NB4 (cell line): Measurements from ENCODE around the gene UBASH3A.

ENCODE experiments used
- DNase-seq: peaks from one replicate; pipeline ENCODE4 v3.0.0; 2010; ENCODE audit warnings: low read depth
- H3K4me3 ChIP-seq: one replicate; pipeline ENCODE4 v1.5.1; 2011; ENCODE audit warnings: mild to moderate bottlenecking, low read depth, low read length, moderate library complexity
- MAX ChIP-seq: IDR thresholded peaks from 2 replicates; pipeline ENCODE4 v1.6.1; 2011; ENCODE audit warnings: low read depth, low read length
- MYC ChIP-seq: IDR thresholded peaks from 2 replicates; pipeline ENCODE4 v1.6.1; 2011; ENCODE audit warnings: low read depth, low read length
- POLR2A ChIP-seq: IDR thresholded peaks from 2 replicates; pipeline ENCODE4 v1.6.1; 2011; ENCODE audit warnings: mild to moderate bottlenecking; ENCODE audit not compliant: insufficient read length; ENCODE audit errors: extremely low read depth
- TF ChIP-seq, protein P1 (sequence below): IDR thresholded peaks from one replicate; pipeline ENCODE4 v1.5.1; 2012; ENCODE audit warnings: low read depth, low read length

The UBASH3A gene

DNA sequence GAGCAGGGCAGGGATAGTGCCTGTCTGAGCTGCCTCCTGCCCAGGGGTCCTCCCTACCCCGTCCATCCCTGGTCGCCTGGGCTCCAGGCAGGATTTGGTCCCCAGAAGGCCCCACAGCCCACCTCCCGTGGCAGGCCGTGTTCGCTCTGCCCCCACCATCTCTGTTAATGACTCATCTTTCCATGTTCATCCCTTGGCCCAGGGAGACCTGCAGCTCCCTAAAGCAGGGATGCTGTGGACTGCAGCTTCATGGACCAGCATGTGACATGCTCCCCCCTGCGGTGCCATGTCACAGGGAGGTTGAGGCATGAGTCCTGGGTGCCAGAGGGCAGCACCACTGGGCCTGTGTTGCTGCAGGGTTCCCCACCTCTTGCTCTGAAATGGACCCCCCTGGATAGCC, 26.8 kb downstream of the UBASH3A start:
- H3K4me3 ChIP-seq = no peak overlapping the region
- TF ChIP-seq, protein P1, sequence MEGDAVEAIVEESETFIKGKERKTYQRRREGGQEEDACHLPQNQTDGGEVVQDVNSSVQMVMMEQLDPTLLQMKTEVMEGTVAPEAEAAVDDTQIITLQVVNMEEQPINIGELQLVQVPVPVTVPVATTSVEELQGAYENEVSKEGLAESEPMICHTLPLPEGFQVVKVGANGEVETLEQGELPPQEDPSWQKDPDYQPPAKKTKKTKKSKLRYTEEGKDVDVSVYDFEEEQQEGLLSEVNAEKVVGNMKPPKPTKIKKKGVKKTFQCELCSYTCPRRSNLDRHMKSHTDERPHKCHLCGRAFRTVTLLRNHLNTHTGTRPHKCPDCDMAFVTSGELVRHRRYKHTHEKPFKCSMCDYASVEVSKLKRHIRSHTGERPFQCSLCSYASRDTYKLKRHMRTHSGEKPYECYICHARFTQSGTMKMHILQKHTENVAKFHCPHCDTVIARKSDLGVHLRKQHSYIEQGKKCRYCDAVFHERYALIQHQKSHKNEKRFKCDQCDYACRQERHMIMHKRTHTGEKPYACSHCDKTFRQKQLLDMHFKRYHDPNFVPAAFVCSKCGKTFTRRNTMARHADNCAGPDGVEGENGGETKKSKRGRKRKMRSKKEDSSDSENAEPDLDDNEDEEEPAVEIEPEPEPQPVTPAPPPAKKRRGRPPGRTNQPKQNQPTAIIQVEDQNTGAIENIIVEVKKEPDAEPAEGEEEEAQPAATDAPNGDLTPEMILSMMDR = no peak
- DNase-seq = no peak

- DNase-seq = no peak
- TF ChIP-seq MYC (no peak), POLR2A (no peak), MAX (no peak)
- TF ChIP-seq, protein P1 = no peak
- no peak overlapping the region for H3K4me3 ChIP-seq
These were observed 27.5 kb downstream of the UBASH3A start for GRCh38 chr21:42431196-42431595.

DNA sequence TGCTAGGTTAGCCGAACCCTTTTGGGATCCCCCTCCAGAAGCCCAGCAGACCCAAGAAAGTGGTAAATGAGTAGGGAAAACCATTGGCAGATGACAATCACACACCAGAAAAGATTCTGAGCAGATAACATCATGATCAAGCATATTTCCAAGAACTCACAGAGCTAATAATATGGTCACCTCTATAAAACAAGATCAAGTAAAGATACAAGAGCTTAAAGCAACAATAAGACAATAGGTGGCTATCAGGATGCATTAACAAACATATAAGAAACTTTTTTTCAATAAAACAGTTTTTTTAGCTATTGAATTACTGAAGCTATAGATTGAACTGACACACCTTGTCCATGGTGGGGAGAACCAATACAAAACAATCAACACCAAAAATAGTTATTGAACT, 29.0 kb downstream of the UBASH3A start:
- TF ChIP-seq, protein P1 = no peak
- no peak for TF ChIP-seq MYC
- no peak for TF ChIP-seq POLR2A
- TF ChIP-seq MAX = no peak
- no peak overlapping the region for H3K4me3 ChIP-seq
- no peak for DNase-seq

DNA sequence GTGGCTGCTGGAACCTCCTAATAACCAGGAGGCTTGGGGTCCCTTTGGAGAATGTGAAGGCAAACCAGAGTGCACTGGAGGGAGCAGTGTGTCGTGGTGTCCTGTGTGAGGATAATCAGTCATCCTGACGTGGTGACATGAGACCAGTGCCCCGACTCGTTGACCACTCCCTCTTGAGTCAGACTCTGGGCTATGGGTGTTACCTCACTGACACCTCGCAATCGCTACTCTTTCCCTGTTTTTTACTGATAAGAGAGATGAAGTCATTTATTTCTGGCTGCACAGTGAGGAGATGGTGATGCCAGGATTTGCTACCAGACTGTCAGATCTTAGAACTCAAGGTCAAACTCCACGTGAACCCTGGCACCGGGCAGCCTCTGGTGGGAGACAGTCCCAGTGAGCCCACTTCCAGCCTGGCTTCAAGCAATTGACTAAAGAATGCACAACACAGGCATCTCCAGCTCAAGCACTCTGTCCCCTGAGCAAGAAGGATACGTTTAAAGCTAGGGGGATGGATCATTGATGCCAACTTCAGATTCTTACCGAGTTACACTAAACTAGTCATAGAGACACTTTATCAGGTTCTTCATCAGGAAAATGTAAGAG, 30.3 kb downstream of the UBASH3A start:
- H3K4me3 ChIP-seq = no peak overlapping the region
- peak; percentile 52 for DNase-seq
- TF ChIP-seq POLR2A (no peak), MAX (no peak), MYC (no peak)
- TF ChIP-seq, protein P1 = no peak

GRCh38 chr21:42434884-42435283, 31.2 kb downstream of the UBASH3A start:
- no peak for DNase-seq
- TF ChIP-seq, protein P1 = no peak
- TF ChIP-seq POLR2A (no peak), MYC (no peak), MAX (no peak)
- no peak overlapping the region for H3K4me3 ChIP-seq

- no peak overlapping the region for H3K4me3 ChIP-seq
- DNase-seq = no peak
- TF ChIP-seq MYC (no peak), MAX (no peak)
These were observed 31.7 kb downstream of the UBASH3A start for GRCh38 chr21:42435401-42435800.
